Activated CD4-positive, alpha-beta T cell treated with anti-CD3 and anti-CD28 coated beads, Interleukin-2, amount 10 ng/mL, durations not matched to agents 24 days and 14 days (primary cell): ENCODE data around the gene IL12B. TPM values are rescaled to one million over a fixed set of nuclear protein-coding genes. Genes with fewer than 3 reads are reported as not detected.
"Not testable (repeated sequence)": the region's sequence is repeated elsewhere in the genome, so short reads cannot be mapped to it uniquely, and the experiment has no call there.

Experiments
- DNase-seq: peaks from one replicate; pipeline ENCODE4 v3.0.0; 2022
- H3K27ac Mint-ChIP-seq: one replicate; pipeline ENCODE4 v1.8.0; 2022; ENCODE audit warnings: mild to moderate bottlenecking, mixed read lengths
- H3K27me3 Mint-ChIP-seq: one replicate; pipeline ENCODE4 v1.8.0; 2022; ENCODE audit warnings: mixed read lengths
- H3K36me3 Mint-ChIP-seq: one replicate; pipeline ENCODE4 v1.8.0; 2022; ENCODE audit warnings: low read depth, mild to moderate bottlenecking, mixed read lengths
- H3K4me1 Mint-ChIP-seq: one replicate; pipeline ENCODE4 v1.8.0; 2021; ENCODE audit warnings: mixed read lengths
- H3K4me3 Mint-ChIP-seq: one replicate; pipeline ENCODE4 v1.8.0; 2022; ENCODE audit warnings: mild to moderate bottlenecking, moderate library complexity, mixed read lengths
- H3K9me3 Mint-ChIP-seq: one replicate; pipeline ENCODE4 v1.8.0; 2021; ENCODE audit warnings: mixed read lengths
- intact Hi-C: fragments of 100-400 bp; cut with micrococcal nuclease; formaldehyde crosslinking; loops from one replicate; pipeline ENCODE4 v1.15.1; 2023
- total RNA-seq: library from RNA; stranded (reverse); gene quantifications from 2 replicates; pipeline ENCODE4 v1.2.3, GENCODE V29; 2022

The IL12B gene
- total RNA-seq: not detected in 2 replicates

- no peak for DNase-seq
- Mint-ChIP-seq H3K27me3 (peaks cover 27% of the 10 kb centered on the region), H3K4me1 (peaks cover 27% of the 10 kb centered on the region), H3K27ac (peak within 1 kb of the TSS; percentile 31), H3K4me3 (peak within 1 kb of the TSS; percentile 75), H3K9me3 (no peaks in the 10 kb centered on the region), H3K36me3 (no peaks in the 10 kb centered on the region)
- intact Hi-C loops: loop anchor here (5.0 kb wide), 1 partner anchor 657 kb away; no protein-coding TSS in a partner anchor
These were observed at the start of gene IL12B for GRCh38 chr5:159330131-159330800. IL12B (minus strand) TSS chr5:159330487; CDS start chr5:159326782, 3,705 bp downstream.

- H3K27me3 Mint-ChIP-seq: peaks cover 24% of the 10 kb centered on the region
- no peaks in the 10 kb centered on the region for H3K4me1 Mint-ChIP-seq
- H3K9me3 Mint-ChIP-seq: peaks cover 49% of the 10 kb centered on the region
- H3K4me3 Mint-ChIP-seq: no peak overlapping the region
- no peak overlapping the region for H3K27ac Mint-ChIP-seq
- H3K36me3 Mint-ChIP-seq: peaks cover 8% of the 10 kb centered on the region
- intact Hi-C loops: no loop called here
- peak; percentile 24 for DNase-seq
These were observed 47.4 kb upstream of the IL12B start for GRCh38 chr5:159377653-159378052.

GRCh38 chr5:159367866-159368265 is 37.6 kb upstream of the IL12B start:
- H3K27ac Mint-ChIP-seq, H3K36me3 Mint-ChIP-seq, H3K4me1 Mint-ChIP-seq, intact Hi-C loops, DNase-seq, H3K4me3 Mint-ChIP-seq: not testable (repeated sequence)
- Mint-ChIP-seq H3K27me3 (peaks cover 29% of the 10 kb centered on the region), H3K9me3 (peaks cover 11% of the 10 kb centered on the region)

DNA sequence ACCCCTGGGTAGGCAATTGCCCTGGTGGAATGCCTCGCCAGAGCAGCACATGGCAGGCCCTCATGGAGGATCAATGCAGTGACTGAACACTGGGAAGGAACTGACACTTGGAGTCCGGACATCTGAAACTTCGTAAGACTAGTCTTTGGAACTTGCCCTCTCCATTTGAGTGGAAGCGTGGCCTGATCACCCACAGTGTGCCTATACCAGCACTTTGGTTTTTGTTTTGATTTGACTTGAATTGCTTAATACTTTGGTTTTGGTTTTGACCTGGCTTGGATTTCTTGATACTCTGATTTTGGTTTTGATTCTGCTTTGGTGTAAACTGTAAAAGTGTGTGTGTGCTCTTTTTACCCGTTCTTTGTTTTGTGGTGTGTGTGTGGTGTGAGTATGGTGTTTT is 36.5 kb upstream of the IL12B start:
- peaks cover 14% of the 10 kb centered on the region for H3K9me3 Mint-ChIP-seq
- H3K4me1 Mint-ChIP-seq, DNase-seq, H3K4me3 Mint-ChIP-seq, H3K36me3 Mint-ChIP-seq, intact Hi-C loops: not testable (repeated sequence)
- peaks cover 29% of the 10 kb centered on the region for H3K27me3 Mint-ChIP-seq
- peak overlapping the region; percentile 23 for H3K27ac Mint-ChIP-seq

DNA sequence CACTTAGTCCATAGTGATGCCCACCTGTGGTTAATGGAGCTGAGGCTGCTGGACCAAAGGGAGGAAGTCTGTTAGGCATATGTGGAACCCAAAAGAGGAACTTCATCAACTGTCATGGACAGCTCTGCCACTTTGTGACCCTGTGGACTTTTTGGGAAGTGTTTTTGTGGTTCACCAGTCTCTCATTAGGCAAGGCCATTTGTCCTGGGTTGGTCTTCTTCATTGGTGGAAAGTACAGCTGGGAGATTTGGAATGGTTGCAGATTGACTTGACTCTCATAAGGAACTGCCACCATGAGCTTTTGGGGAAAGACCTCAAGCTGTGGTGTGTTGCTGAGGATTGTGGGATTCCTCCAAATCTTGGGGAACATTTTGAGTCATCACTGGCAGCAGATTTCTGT is 31.9 kb upstream of the IL12B start:
- peaks cover 13% of the 10 kb centered on the region for H3K4me1 Mint-ChIP-seq
- H3K9me3 Mint-ChIP-seq: peaks cover 17% of the 10 kb centered on the region
- peaks cover 7% of the 10 kb centered on the region for H3K36me3 Mint-ChIP-seq
- no peak overlapping the region for H3K4me3 Mint-ChIP-seq
- intact Hi-C loops: no loop called here
- H3K27me3 Mint-ChIP-seq: peaks cover 24% of the 10 kb centered on the region
- no peak overlapping the region for H3K27ac Mint-ChIP-seq
- no peak for DNase-seq

DNA sequence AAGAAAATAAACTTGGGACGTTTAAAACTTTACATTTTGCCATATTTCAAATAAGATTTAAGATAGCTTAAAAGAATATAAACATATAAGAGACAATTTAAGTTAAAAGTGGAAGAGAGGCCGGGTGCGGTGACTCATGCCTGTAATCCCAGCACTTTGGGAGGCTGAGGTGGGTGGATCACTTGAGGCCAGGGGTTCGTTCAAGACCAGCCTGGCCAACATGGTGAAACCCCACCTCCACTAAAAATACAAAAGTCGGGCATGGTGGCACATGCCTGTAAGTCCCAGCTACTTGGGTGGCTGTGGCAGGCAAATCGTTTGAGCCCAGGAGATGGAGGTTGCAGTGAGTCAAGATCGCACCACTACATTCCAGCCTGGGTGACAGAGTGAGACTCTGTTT is 29.6 kb upstream of the IL12B start:
- not testable (repeated sequence) for H3K4me1 Mint-ChIP-seq, H3K4me3 Mint-ChIP-seq
- H3K27me3 Mint-ChIP-seq: peaks cover 24% of the 10 kb centered on the region

GRCh38 chr5:159359408-159359807 is 29.1 kb upstream of the IL12B start:
- no peak overlapping the region for H3K27ac Mint-ChIP-seq

More for the DNA sequence above, 29.6 kb upstream of the IL12B start:
- DNase-seq: peak; percentile 36
- H3K27ac Mint-ChIP-seq, H3K36me3 Mint-ChIP-seq, intact Hi-C loops: not testable (repeated sequence)
- H3K9me3 Mint-ChIP-seq: peaks cover 24% of the 10 kb centered on the region

DNA sequence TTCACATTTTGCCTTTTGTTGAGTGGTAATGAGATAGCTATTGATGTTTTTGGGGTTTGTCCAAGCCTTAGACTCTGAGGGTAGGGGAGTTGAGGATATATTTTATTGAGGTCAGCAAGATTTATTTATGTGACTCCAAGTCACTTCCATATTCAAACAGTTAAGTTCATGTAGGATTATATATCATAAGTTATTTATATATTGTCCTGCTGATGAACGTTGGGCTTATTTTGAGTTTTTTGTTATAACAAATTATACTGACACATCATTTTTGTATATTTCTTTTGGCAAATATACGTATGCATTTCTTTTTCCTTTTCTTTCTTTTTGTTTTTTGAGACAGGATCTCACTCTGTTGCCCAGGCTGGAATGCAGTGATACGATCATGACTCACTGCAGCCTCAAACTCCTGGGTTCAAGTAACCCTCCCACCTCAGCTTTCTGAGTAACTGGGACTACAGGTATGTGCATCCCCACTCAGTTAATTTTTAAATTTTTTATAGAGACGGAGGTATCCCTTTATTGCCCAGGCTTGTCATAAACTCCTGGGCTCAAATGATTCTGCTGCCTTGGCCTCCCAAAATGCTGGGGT is 23.5 kb upstream of the IL12B start:
- peaks cover 7% of the 10 kb centered on the region for H3K36me3 Mint-ChIP-seq
- peak; percentile 15 for DNase-seq
- H3K9me3 Mint-ChIP-seq: peaks cover 29% of the 10 kb centered on the region
- H3K27me3 Mint-ChIP-seq: peaks cover 52% of the 10 kb centered on the region
- H3K4me3 Mint-ChIP-seq: no peak overlapping the region
- intact Hi-C loops: no loop called here
- no peak overlapping the region for H3K27ac Mint-ChIP-seq
- peaks cover 2% of the 10 kb centered on the region for H3K4me1 Mint-ChIP-seq

More at GRCh38 chr5:159359408-159359807, 29.1 kb upstream of the IL12B start:
- no peak for DNase-seq
- Mint-ChIP-seq H3K4me3 (no peak overlapping the region), H3K4me1 (peaks cover 9% of the 10 kb centered on the region), H3K27me3 (peaks cover 22% of the 10 kb centered on the region), H3K36me3 (peaks cover 8% of the 10 kb centered on the region), H3K9me3 (peaks cover 24% of the 10 kb centered on the region)
- intact Hi-C loops: no loop called here

GRCh38 chr5:159350644-159351043 is 20.4 kb upstream of the IL12B start:
- H3K4me1 Mint-ChIP-seq, H3K4me3 Mint-ChIP-seq, H3K36me3 Mint-ChIP-seq, intact Hi-C loops, H3K27ac Mint-ChIP-seq, DNase-seq: not testable (repeated sequence)
- Mint-ChIP-seq H3K9me3 (peaks cover 15% of the 10 kb centered on the region), H3K27me3 (peaks cover 47% of the 10 kb centered on the region)

DNA sequence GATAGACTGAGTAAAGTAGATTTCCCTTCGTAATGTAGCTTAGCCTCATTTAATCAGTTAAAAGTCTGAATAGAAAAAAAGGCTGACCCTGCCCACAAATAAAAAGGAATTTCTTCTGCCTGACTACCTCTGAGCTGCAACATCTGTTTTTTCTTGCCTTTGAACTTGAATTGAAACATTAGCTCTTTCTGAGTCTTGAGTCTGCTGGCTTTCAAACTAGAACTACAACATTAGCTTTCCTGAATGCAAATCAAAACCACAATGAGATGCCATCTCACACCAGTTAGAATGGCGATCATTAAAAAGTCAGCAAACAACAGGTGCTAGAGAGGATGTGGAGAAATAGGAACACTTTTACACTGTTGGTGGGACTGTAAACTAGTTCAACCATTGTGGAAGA is 19.9 kb upstream of the IL12B start:
- H3K36me3 Mint-ChIP-seq, H3K27ac Mint-ChIP-seq, intact Hi-C loops, H3K4me3 Mint-ChIP-seq: not testable (repeated sequence)
- Mint-ChIP-seq H3K27me3 (peaks cover 50% of the 10 kb centered on the region), H3K4me1 (peaks cover 10% of the 10 kb centered on the region), H3K9me3 (peaks cover 19% of the 10 kb centered on the region)
- peak; percentile 18 for DNase-seq

DNA sequence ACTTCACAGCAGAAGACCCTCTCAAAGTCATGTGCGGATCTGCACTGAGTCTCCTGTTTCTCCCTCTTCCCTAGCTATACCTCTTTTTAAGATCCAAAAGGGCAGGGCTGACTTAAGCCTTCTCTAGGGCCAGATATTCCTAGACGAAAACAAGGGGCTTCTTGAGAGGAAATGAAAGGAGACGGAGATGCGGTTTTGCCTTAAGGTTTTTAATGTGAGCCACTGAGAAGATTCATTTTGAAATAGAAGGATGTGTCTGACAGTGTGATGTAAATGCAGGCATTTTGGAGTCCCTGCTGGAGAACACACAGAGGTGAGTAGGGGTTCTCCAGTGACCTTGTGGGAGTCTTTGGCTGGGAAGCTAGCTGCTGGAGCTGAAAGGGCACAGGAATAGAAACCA is 15.6 kb upstream of the IL12B start:
- Mint-ChIP-seq H3K4me3 (no peak overlapping the region), H3K27me3 (peaks cover 28% of the 10 kb centered on the region), H3K9me3 (peaks cover 31% of the 10 kb centered on the region), H3K36me3 (peaks cover 12% of the 10 kb centered on the region), H3K27ac (no peak overlapping the region), H3K4me1 (peaks cover 40% of the 10 kb centered on the region)
- intact Hi-C loops: no loop called here
- DNase-seq: peak; percentile 43

DNA sequence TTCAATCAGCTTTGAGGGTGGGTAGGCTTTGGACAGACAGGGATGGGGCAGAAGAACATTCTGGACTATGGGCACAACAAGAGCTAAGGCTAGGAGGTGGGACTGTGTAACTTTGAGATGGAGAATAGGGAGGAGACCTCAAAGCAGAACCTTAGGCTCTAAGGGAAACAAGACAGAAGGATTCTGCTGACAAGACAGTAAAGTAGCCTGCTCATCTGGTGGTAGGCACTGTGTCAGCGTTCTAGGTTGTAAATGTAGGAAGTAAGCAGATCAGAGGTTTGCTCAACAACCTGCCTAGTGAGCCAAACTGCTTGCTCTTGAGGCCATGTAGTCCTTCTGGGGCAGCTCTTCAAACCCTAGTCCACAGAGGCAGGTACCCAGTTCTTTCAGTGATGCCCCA is 15.0 kb upstream of the IL12B start:
- peaks cover 26% of the 10 kb centered on the region for H3K27me3 Mint-ChIP-seq
- intact Hi-C loops: no loop called here
- H3K4me1 Mint-ChIP-seq: peaks cover 44% of the 10 kb centered on the region
- no peak overlapping the region for H3K27ac Mint-ChIP-seq
- peaks cover 31% of the 10 kb centered on the region for H3K9me3 Mint-ChIP-seq
- DNase-seq: peak; percentile 52
- no peak overlapping the region for H3K4me3 Mint-ChIP-seq
- H3K36me3 Mint-ChIP-seq: peaks cover 12% of the 10 kb centered on the region

DNA sequence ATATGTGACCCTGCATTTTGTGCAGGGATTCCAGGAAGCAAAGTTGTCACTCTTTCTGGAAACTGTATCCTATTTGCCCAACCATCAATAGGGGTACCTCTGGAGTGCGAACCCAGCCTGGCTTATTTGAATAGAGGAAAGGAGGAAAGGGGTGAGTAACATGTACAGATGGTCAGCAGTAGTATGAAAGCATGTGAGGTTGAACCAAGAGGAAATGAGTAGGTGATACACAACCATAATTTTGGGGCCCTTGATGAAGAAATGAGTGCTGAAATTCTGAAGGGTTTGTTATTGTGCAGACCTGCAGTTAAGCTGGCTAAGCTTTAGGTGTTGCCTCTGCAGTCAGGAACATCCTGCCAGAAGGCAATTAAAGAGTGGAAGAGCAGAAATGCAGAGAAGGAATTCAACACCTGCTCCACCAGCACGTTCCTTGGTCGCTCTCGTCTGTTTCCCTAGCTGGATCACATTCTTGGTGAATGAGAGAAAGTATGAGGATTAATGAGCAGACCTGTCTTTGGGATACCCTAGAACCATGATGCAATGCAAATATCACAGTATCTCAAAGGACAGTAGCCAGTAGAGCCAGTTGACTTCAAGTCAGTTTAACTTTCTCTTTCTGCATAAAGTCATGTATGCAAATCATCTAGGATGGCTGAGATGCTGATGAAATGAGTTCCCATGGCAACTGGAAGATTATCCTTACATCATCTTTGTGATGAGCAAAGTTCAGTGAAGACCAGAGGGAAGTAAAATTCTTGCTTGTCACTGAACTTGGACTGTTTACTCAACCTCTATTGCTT is 13.2 kb upstream of the IL12B start:
- peaks cover 10% of the 10 kb centered on the region for H3K36me3 Mint-ChIP-seq
- no peak overlapping the region for H3K27ac Mint-ChIP-seq
- no peak overlapping the region for H3K4me3 Mint-ChIP-seq
- peak; percentile 48 for DNase-seq
- peaks cover 22% of the 10 kb centered on the region for H3K9me3 Mint-ChIP-seq
- H3K27me3 Mint-ChIP-seq: peaks cover 16% of the 10 kb centered on the region
- intact Hi-C loops: no loop called here
- H3K4me1 Mint-ChIP-seq: peaks cover 51% of the 10 kb centered on the region

GRCh38 chr5:159342840-159343239 is 12.6 kb upstream of the IL12B start:
- peaks cover 22% of the 10 kb centered on the region for H3K9me3 Mint-ChIP-seq
- H3K36me3 Mint-ChIP-seq: peaks cover 10% of the 10 kb centered on the region
- H3K4me1 Mint-ChIP-seq: peaks cover 56% of the 10 kb centered on the region
- no peak for DNase-seq
- intact Hi-C loops: no loop called here
- peaks cover 14% of the 10 kb centered on the region for H3K27me3 Mint-ChIP-seq
- no peak overlapping the region for H3K4me3 Mint-ChIP-seq
- no peak overlapping the region for H3K27ac Mint-ChIP-seq
